ENCODE data around the gene NPB.

DNA sequence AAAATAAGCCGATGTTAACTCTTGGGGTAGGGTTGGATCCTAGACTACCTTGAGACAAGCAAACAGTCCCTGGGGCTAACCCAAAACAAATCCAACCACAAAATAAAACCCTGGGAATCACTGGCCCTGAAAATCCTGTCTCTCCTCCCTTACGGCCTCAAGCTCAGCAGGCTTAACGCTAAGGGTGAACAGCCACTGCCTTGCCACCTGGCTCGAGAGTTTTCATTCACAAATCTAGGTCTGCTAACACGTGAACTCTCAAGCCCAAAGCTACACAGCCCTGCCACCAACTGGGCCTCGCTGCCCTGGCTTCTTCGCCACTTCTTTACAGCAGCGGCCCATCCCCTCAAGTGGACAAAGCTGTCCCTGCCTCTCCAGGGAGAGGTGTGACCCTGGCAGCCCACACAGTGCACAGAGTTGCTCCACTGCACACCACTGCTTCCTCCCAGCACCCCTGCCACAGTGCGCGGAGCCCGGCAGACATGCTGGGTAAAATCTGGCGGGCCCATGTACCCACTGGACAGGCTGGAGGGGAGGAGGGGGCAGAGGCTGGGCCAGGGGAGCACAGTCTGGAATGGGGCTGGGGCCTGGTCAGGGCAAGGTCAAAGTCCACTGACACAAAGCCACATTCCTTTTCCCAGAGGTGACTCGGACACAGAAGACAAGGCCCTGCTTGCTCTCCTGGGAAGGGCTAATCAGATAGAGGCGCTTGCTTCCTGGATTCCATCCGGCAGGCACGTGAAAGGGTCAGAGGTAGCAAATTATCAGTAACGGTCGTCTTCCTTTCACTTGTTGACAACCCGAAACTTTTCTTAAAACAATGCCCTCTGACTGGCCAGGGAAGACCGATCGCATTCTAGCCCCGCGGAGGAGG lies 8.2 kb downstream of the NPB start:
- TF ChIP-seq CTCF (IDR thresholded peaks at IDR 0.05) (no peak), YY1 (IDR thresholded peaks at IDR 0.05; ENCODE audit: low read depth) (no peak), RFX5 (IDR thresholded peaks at IDR 0.05; ENCODE audit: low read length) (no peak)
